HL-60/S4 (cell line): Measurements from ENCODE around the gene NCOA1.

Experiments
- in situ Hi-C: fragments of 300-500 bp; cut with MboI; formaldehyde crosslinking; loops from 2 replicates; pipeline ENCODE4 v1.14.3; 2022; ENCODE audit warnings: low sequenced_read_pairs

The NCOA1 gene

GRCh38 chr2:24816404-24816803, 325.4 kb downstream of the NCOA1 start:
- in situ Hi-C loops: no loop called here

- in situ Hi-C loops: no loop called here
These were observed 325.8 kb downstream of the NCOA1 start for GRCh38 chr2:24816884-24817283.

- in situ Hi-C loops: no loop called here
These were observed 327.7 kb downstream of the NCOA1 start for GRCh38 chr2:24818721-24819167.

- in situ Hi-C loops: loop anchor here (10.0 kb wide), 2 partner anchors 205 to 405 kb away; no protein-coding TSS in a partner anchor
These were observed 328.6 kb downstream of the NCOA1 start for GRCh38 chr2:24819442-24820174.

- in situ Hi-C loops: loop anchor here (10.0 kb wide), 2 partner anchors 205 to 405 kb away; no protein-coding TSS in a partner anchor
These were observed 329.1 kb downstream of the NCOA1 start for GRCh38 chr2:24820175-24820513.
